GM19468 (cell line): ENCODE results near the gene TMEM175.
A peak's percentile ranks its signal among the peaks of the same experiment; 100 is the strongest.

Experiments
- ATAC-seq: cut with Tn5 transposase; IDR thresholded peaks from one replicate; pipeline ENCODE4 v1.9.1; 2021; ENCODE audit warnings: mild to moderate bottlenecking, moderate library complexity, moderate number of reproducible peaks; ENCODE audit not compliant: unreplicated experiment; ENCODE audit errors: extremely low read depth

Gene TMEM175, protein sequence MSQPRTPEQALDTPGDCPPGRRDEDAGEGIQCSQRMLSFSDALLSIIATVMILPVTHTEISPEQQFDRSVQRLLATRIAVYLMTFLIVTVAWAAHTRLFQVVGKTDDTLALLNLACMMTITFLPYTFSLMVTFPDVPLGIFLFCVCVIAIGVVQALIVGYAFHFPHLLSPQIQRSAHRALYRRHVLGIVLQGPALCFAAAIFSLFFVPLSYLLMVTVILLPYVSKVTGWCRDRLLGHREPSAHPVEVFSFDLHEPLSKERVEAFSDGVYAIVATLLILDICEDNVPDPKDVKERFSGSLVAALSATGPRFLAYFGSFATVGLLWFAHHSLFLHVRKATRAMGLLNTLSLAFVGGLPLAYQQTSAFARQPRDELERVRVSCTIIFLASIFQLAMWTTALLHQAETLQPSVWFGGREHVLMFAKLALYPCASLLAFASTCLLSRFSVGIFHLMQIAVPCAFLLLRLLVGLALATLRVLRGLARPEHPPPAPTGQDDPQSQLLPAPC

GRCh38 chr4:931960-932712 is at the start of gene TMEM175, which contains the start of gene GAK:
Gene TMEM175 (plus strand): TSS chr4:932460. CDS start chr4:947740, 15,280 bp downstream.
Gene GAK (minus strand): TSS chr4:932316. CDS start chr4:932187, 129 bp downstream.
- ATAC-seq: peak; percentile 83

GRCh38 chr4:882646-883045 is 49.6 kb upstream of the TMEM175 start:
- no peak for ATAC-seq

GRCh38 chr4:883377-884095 is 48.7 kb upstream of the TMEM175 start:
- ATAC-seq: no peak

DNA sequence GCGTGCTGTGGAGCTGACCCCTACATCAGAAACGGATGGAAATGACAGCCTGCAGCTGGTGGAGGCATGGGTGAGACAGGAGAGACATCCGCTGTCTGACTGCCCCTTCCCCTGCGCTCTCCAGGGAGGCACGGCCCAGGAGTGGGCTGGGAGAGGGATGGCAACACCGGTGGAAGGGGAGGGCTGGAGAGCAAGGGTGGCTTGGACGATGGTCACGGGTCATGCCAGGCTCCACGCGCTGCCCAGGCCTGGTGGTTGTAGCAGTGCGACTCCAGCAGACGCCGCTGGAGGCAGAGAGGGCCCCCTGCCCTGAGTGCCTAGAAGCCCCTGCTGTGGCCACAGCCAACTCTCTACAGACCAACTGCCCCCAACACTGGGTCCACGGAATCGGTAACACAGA is 48.0 kb upstream of the TMEM175 start:
- ATAC-seq: no peak

DNA sequence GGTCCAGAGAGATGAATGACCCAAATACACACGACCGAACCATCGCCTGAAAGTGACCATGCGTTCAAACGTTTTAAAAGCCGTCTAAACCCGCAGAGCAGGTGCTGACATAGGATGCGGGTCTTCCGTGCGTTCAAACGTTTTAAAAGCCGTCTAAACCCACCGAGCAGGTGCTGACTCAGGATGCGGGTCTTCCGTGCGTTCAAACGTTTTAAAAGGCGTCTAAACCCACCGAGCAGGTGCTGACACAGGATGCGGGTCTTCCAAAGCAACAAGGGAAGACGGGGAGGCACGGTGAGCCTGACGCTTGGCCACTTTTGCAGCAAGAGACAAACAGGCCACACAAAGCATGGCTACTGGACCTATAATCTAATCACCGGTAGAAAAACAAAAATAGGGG is 47.4 kb upstream of the TMEM175 start:
- ATAC-seq: no peak

- no peak for ATAC-seq
These were observed 46.9 kb upstream of the TMEM175 start for GRCh38 chr4:885353-885752.

- no peak for ATAC-seq
These were observed 46.0 kb upstream of the TMEM175 start for GRCh38 chr4:886244-886643.

DNA sequence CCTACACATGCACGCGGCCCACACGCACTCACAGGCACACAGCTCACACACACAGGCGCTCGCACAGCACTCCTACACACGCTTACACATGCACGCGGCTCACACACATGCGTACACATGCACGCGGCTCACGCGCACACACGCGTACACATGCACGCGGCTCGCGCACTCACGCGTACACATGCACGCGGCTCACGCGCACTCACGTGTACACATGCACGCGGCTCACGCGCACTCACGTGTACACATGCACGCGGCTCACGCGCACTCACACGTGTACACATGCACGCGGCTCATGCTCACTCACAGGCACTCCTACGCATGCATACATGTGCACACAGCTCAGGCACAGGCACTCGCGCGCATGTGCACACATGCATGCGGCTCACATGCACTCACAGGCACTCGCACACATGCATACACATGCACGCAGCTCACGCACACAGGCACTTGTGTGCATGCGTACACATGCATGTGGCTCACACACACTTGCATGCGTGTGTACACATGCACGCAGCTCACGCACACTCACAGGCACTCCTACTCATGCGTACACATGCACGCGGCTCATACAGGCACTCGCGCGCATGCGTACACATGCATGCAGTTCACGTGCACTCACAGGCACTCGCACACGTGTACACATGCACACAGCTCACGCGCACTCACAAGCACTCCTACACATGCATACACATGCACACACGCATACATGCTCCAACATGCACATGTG is 45.1 kb upstream of the TMEM175 start:
- no peak for ATAC-seq

DNA sequence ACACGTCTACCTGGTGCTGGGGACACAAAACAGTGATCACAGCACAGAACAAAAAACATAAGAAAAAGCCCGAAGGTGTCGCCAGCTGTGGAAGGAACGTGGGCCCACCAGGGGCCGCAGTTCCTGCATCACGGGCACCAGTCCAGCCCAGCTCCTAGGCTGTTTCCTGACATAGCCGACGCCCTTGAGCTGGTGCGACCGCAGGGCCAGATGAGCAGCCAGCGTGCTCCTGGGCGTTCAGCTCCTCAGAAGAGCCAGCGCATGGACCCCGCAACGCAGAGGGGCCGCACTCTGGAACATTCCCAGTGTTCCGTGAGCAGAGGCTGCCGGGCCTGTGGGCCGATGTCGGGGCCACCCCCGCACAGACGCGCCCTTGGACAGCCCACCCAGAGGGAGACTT is 44.2 kb upstream of the TMEM175 start:
- ATAC-seq: no peak

DNA sequence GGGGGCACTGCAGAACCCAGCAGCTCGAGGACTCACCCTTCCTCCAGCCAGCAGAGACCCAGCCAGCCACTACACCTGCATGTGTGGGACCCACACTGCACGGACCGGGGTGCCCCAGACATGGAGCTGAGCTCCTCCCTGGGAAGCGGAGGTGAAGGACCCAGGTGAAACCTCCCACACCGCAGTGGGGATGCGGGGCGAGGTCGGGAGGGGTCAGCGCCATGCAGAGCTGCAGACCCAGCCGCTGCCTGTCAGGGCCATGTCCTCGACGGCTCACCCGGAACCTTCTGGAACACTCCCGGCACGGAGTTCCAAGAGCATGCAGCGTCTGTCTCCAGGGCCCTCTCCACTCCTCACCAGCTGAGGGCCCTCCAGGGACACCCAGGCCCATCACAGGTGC is 42.7 kb upstream of the TMEM175 start:
- no peak for ATAC-seq

- ATAC-seq: no peak
These were observed 42.1 kb upstream of the TMEM175 start for GRCh38 chr4:890036-890695.

DNA sequence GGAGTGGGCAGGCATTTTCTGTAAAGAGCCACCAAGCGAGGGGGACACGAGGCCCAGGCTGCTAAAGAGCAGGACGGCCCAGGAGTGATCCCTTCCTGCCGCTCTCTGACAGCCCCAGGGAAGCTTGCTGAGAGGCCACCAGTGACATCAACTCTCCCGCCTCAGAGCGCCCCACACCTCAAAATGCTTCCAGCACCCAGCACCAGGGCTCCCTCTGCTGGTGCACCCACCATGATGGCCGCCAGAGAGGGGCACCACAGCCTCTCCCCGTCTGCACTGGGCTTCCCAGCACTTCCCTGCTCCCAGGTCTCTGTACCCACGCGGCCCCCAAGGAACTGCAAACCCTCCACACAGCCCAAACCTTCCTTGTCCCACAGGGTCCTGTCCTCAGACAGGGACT is 40.5 kb upstream of the TMEM175 start:
- no peak for ATAC-seq

- no peak for ATAC-seq
These were observed 39.5 kb upstream of the TMEM175 start for GRCh38 chr4:892780-893179.

DNA sequence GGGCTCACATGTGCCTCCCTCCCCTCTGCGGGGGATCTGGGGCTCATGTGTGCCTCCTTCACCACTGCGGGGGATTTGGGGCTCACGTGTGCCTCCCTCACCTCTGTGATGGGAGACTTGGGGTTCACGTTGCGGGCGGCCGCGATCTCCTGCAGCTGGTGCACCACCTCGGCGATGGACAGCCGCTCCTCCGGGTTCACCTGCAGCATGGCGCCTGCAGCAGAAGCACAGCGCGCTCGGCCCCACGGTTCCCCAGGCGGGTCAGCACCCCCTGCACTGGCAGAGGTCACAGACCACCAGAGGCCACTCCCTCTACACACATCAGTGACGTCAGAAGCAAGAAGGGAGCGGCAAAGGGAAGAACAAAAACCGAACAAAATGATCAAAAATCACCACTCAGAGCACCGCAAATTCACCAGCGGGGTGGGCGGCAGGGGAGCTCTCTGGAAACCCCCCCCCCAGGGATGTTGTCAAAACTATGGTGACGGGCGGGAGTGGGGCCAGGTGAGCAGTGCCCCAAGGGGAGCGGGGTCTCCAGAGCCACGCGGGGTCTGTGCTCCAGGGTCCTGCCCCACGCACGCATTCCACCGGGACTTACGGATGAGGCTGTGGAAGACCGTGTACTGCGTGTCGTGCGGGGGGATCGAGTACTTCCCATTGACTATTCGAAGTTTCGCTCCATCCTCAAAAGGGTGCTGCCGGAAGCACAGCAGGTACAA is 38.8 kb upstream of the TMEM175 start:
- no peak for ATAC-seq

DNA sequence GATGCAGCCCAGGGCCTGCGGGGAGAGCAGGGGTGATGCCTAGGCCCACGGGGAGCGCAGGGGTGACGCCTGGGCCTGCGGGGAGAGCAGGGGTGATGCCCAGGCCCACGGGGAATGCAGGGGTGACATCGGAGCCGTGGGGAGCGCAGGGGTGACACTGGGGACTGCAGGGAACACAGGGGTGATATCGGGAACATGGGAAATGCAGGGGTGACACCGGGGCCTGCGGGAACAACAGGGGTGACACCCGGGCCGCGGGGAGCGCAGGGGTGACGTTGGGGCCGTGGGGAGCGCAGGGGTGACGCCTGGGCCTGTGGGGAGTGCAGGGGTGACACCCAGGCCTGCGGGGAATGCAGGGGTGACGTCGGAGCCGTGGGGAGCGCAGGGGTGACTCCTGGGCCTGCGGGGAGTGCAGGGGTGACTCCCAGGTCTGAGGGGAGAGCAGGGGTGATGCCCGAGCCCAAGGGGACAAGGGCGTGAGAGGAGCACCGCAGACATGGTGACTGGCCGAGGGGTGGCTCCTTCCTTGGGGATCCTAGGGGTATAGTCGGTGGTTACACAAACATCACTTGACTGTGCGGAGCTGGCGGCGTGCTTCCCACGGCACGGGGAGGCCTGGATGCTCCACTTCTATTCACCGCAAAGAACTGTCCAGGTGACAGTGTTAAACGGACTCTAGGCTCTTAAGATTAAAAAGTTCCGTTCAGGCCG is 38.1 kb upstream of the TMEM175 start:
- no peak for ATAC-seq

DNA sequence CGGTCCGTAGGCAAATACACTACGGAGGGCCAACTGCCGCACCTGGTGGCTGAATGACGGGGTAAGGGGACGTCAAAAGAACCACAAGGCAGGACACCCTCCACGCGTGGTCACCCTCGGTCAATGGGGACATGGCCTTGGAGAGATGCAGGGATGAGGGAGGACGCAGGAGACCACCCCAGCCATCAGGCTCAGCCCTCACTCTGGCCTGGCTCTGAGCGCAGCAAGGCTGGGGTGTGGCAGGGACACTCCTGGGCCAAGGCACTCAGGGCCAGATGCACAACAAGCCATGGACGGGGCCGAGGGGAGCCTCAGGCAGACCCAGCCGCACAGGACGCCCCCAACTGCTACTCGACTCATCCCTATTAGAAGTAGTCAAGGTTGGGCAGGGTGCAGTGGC is 36.7 kb upstream of the TMEM175 start:
- ATAC-seq: no peak

DNA sequence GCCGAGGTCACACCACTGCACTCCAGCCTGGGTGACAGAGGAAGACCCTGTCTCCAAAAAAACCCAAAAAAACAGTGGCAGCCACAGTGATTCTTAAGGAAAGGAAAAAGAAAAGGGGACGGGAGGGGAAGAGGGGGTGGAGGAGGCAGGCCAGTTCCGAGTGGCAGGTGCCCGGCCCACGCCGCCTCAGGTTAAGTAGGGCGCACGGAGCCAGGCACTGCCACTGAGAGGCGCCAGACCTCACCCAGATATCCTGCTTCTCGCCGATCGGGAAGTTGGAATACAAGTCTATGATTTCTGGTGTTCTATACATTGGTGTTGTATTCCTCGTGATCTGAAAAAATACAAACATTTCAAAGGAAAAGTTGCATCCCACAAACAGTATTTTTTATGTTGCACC is 36.0 kb upstream of the TMEM175 start:
- no peak for ATAC-seq

- ATAC-seq: no peak
These were observed 35.6 kb upstream of the TMEM175 start for GRCh38 chr4:896630-897029.
